ENCODE results near the gene DUOX2. TPM values are rescaled to one million over a fixed set of nuclear protein-coding genes. Genes with fewer than 3 reads are reported as not detected.
A peak's percentile ranks its signal among the peaks of the same experiment; 100 is the strongest.

DUOX2 gene
- total and polyA plus RNA-seq, 5 donors, result 0.39 to 0.63 (median 0.41) TPM

GRCh38 chr15:45149060-45149459 lies 35.1 kb upstream of the DUOX2 start:
- H3K4me1 ChIP-seq (ENCODE audit: control insufficient read depth, insufficient read depth, low read length), result no peaks in the 10 kb centered on the region
- intact Hi-C loops (cut with DNase I), result no loop called here
- ATAC-seq (no peak), DNase-seq (no peak)
- H3K27me3 ChIP-seq (ENCODE audit: control insufficient read depth, insufficient read depth), result no peaks in the 10 kb centered on the region
- H3K4me3 ChIP-seq (ENCODE audit: low read length), result no peak overlapping the region
- WGBS, result 90% methylated on average over 1 of the region's 1 CpG
- no peaks in the 10 kb centered on the region for H3K9me3 ChIP-seq (ENCODE audit: control insufficient read depth, low read length)
- no peak overlapping the region for H3K27ac ChIP-seq (ENCODE audit: low read length)

GRCh38 chr15:45148076-45149059 lies 34.4 kb upstream of the DUOX2 start:
- intact Hi-C loops (cut with DNase I), result no loop called here
- Histone ChIP-seq H3K9me3 (ENCODE audit: control insufficient read depth, low read length) (no peaks in the 10 kb centered on the region), H3K27me3 (ENCODE audit: control insufficient read depth, insufficient read depth) (no peaks in the 10 kb centered on the region), H3K4me3 (ENCODE audit: low read length) (no peak overlapping the region), H3K27ac (ENCODE audit: low read length) (no peak overlapping the region), H3K4me1 (ENCODE audit: control insufficient read depth, insufficient read depth, low read length) (no peaks in the 10 kb centered on the region)
- ATAC-seq (no peak), DNase-seq (peak in 1 of 3 donors; percentile 39)
- WGBS, result 85% methylated on average over 12 of the region's 12 CpGs

- H3K27ac ChIP-seq (ENCODE audit: low read length), result no peak overlapping the region
- no peaks in the 10 kb centered on the region for H3K27me3 ChIP-seq (ENCODE audit: control insufficient read depth, insufficient read depth)
- DNase-seq (peak in 1 of 3 donors; percentile 35), ATAC-seq (no peak)
- WGBS, result 93% methylated on average over 7 of the region's 7 CpGs
- no peaks in the 10 kb centered on the region for H3K9me3 ChIP-seq (ENCODE audit: control insufficient read depth, low read length)
- intact Hi-C loops (cut with DNase I), result no loop called here
- no peaks in the 10 kb centered on the region for H3K4me1 ChIP-seq (ENCODE audit: control insufficient read depth, insufficient read depth, low read length)
- no peak overlapping the region for H3K4me3 ChIP-seq (ENCODE audit: low read length)
These were observed 33.6 kb upstream of the DUOX2 start for GRCh38 chr15:45147606-45148005.

GRCh38 chr15:45146405-45146804 lies 32.4 kb upstream of the DUOX2 start:
- Histone ChIP-seq H3K4me3 (ENCODE audit: low read length) (no peak overlapping the region), H3K27me3 (ENCODE audit: control insufficient read depth, insufficient read depth) (no peaks in the 10 kb centered on the region), H3K27ac (ENCODE audit: low read length) (no peak overlapping the region), H3K9me3 (ENCODE audit: control insufficient read depth, low read length) (no peaks in the 10 kb centered on the region), H3K4me1 (ENCODE audit: control insufficient read depth, insufficient read depth, low read length) (no peaks in the 10 kb centered on the region)
- WGBS, result 73% methylated on average over 4 of the region's 4 CpGs
- intact Hi-C loops (cut with DNase I), result no loop called here
- DNase-seq, result peak in 1 of 3 donors; percentile 15
- no peak for ATAC-seq

GRCh38 chr15:45144775-45145174 lies 30.8 kb upstream of the DUOX2 start:
- H3K9me3 ChIP-seq (ENCODE audit: control insufficient read depth, low read length), result no peaks in the 10 kb centered on the region
- DNase-seq (peak in 1 of 3 donors; percentile 4), ATAC-seq (no peak)
- H3K27me3 ChIP-seq (ENCODE audit: control insufficient read depth, insufficient read depth), result no peaks in the 10 kb centered on the region
- 83% methylated on average over 9 of the region's 9 CpGs for WGBS
- intact Hi-C loops (cut with DNase I), result no loop called here
- H3K4me1 ChIP-seq (ENCODE audit: control insufficient read depth, insufficient read depth, low read length), result no peaks in the 10 kb centered on the region
- no peak overlapping the region for H3K27ac ChIP-seq (ENCODE audit: low read length)
- no peak overlapping the region for H3K4me3 ChIP-seq (ENCODE audit: low read length)

GRCh38 chr15:45143946-45144345 lies 30.0 kb upstream of the DUOX2 start:
- no peak overlapping the region for H3K4me3 ChIP-seq (ENCODE audit: low read length)
- H3K27me3 ChIP-seq (ENCODE audit: control insufficient read depth, insufficient read depth), result no peaks in the 10 kb centered on the region
- no peaks in the 10 kb centered on the region for H3K9me3 ChIP-seq (ENCODE audit: control insufficient read depth, low read length)
- no peak for ATAC-seq
- WGBS, result 82% methylated on average over 11 of the region's 11 CpGs
- no peaks in the 10 kb centered on the region for H3K4me1 ChIP-seq (ENCODE audit: control insufficient read depth, insufficient read depth, low read length)
- intact Hi-C loops (cut with DNase I), result no loop called here
- H3K27ac ChIP-seq (ENCODE audit: low read length), result no peak overlapping the region
- DNase-seq, result peak in 1 of 3 donors; percentile 14

GRCh38 chr15:45143056-45143455 lies 29.1 kb upstream of the DUOX2 start:
- DNase-seq (peak in 1 of 3 donors; percentile 15), ATAC-seq (no peak)
- Histone ChIP-seq H3K27me3 (ENCODE audit: control insufficient read depth, insufficient read depth) (no peaks in the 10 kb centered on the region), H3K4me3 (ENCODE audit: low read length) (no peak overlapping the region), H3K9me3 (ENCODE audit: control insufficient read depth, low read length) (no peaks in the 10 kb centered on the region), H3K27ac (ENCODE audit: low read length) (no peak overlapping the region), H3K4me1 (ENCODE audit: control insufficient read depth, insufficient read depth, low read length) (no peaks in the 10 kb centered on the region)
- 79% methylated on average over 7 of the region's 7 CpGs for WGBS
- intact Hi-C loops (cut with DNase I), result no loop called here

- Histone ChIP-seq H3K4me1 (ENCODE audit: control insufficient read depth, insufficient read depth, low read length) (no peaks in the 10 kb centered on the region), H3K4me3 (ENCODE audit: low read length) (no peak overlapping the region), H3K27me3 (ENCODE audit: control insufficient read depth, insufficient read depth) (no peaks in the 10 kb centered on the region), H3K27ac (ENCODE audit: low read length) (no peak overlapping the region), H3K9me3 (ENCODE audit: control insufficient read depth, low read length) (no peaks in the 10 kb centered on the region)
- DNase-seq (peak in 1 of 3 donors; percentile 14), ATAC-seq (no peak)
- intact Hi-C loops (cut with DNase I), result no loop called here
- WGBS, result 78% methylated on average over 5 of the region's 5 CpGs
These were observed 27.4 kb upstream of the DUOX2 start for GRCh38 chr15:45141386-45141785.

- no peak overlapping the region for H3K27ac ChIP-seq (ENCODE audit: low read length)
- 97% methylated on average over 10 of the region's 10 CpGs for WGBS
- DNase-seq (peak in 1 of 3 donors; percentile 18), ATAC-seq (no peak)
- H3K27me3 ChIP-seq (ENCODE audit: control insufficient read depth, insufficient read depth), result no peaks in the 10 kb centered on the region
- no peaks in the 10 kb centered on the region for H3K9me3 ChIP-seq (ENCODE audit: control insufficient read depth, low read length)
- intact Hi-C loops (cut with DNase I), result no loop called here
- H3K4me3 ChIP-seq (ENCODE audit: low read length), result no peak overlapping the region
- H3K4me1 ChIP-seq (ENCODE audit: control insufficient read depth, insufficient read depth, low read length), result no peaks in the 10 kb centered on the region
These were observed 26.7 kb upstream of the DUOX2 start for GRCh38 chr15:45140557-45141250.

GRCh38 chr15:45139770-45140169 lies 25.8 kb upstream of the DUOX2 start:
- Histone ChIP-seq H3K4me1 (ENCODE audit: control insufficient read depth, insufficient read depth, low read length) (no peaks in the 10 kb centered on the region), H3K27me3 (ENCODE audit: control insufficient read depth, insufficient read depth) (no peaks in the 10 kb centered on the region), H3K27ac (ENCODE audit: low read length) (no peak overlapping the region), H3K4me3 (ENCODE audit: low read length) (no peak overlapping the region), H3K9me3 (ENCODE audit: control insufficient read depth, low read length) (no peaks in the 10 kb centered on the region)
- intact Hi-C loops (cut with DNase I), result no loop called here
- peak in 1 of 3 donors; percentile 10 for DNase-seq
- no peak for ATAC-seq
- WGBS, result 92% methylated on average over 6 of the region's 6 CpGs
